Activated naive CD4-positive, alpha-beta T cell treated with anti-CD3 and anti-CD28 coated beads, Interleukin-2, amount 10 ng/mL, durations not matched to agents 7 days and 5 days (primary cell): ENCODE measurements around the gene CACNA1A.

Source experiments
- CTCF ChIA-PET: fragments of 350-600 bp; sonication (Branson Sonifier 250); formaldehyde crosslinking; loops from one replicate; lab custom pipeline; 2021; ENCODE audit warnings: antibody characterized with exemption; lab: Charles Lee
- DNase-seq: peaks from one replicate; pipeline ENCODE4 v3.0.0-alpha.2; 2020
- H3K27ac Mint-ChIP-seq: one replicate; pipeline ENCODE4 v1.8.0; 2021; ENCODE audit warnings: mild to moderate bottlenecking, moderate library complexity, mixed read lengths
- H3K27me3 Mint-ChIP-seq: one replicate; pipeline ENCODE4 v1.8.0; 2021; ENCODE audit warnings: mild to moderate bottlenecking, mixed read lengths
- H3K36me3 Mint-ChIP-seq: one replicate; pipeline ENCODE4 v1.8.0; 2021; ENCODE audit warnings: mixed read lengths
- H3K4me1 Mint-ChIP-seq: one replicate; pipeline ENCODE4 v1.8.0; 2021; ENCODE audit warnings: mixed read lengths
- H3K4me3 Mint-ChIP-seq: one replicate; pipeline ENCODE4 v1.8.0; 2021; ENCODE audit warnings: mild to moderate bottlenecking, moderate library complexity, mixed read lengths
- H3K9me3 Mint-ChIP-seq: one replicate; pipeline ENCODE4 v1.8.0; 2021; ENCODE audit warnings: mixed read lengths

The CACNA1A gene

DNA sequence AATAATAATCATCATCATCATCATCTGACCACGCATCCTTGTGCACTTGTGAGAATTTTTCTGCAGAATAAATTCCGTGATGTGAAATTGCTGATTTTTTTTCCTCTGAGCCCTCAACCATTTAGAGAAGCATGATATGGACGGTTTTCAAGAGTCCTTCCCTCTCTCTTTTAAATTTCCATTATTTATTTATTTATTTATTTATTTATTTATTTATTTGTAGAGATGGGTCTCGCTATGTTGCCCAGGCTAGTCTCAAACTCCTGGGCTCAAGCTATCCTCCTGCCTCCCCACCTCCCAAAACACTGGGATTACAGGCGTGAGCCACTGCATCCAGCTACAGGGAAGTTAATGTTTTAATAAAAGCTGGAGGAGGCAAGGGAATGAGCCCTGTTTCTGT is 39.6 kb downstream of the CACNA1A start:
- Mint-ChIP-seq H3K36me3 (no peaks in the 10 kb centered on the region), H3K4me3 (no peak overlapping the region), H3K9me3 (peaks cover 8% of the 10 kb centered on the region), H3K4me1 (no peaks in the 10 kb centered on the region), H3K27me3 (no peaks in the 10 kb centered on the region), H3K27ac (no peak overlapping the region)
- no peak for DNase-seq
- CTCF ChIA-PET, result no interaction called here

DNA sequence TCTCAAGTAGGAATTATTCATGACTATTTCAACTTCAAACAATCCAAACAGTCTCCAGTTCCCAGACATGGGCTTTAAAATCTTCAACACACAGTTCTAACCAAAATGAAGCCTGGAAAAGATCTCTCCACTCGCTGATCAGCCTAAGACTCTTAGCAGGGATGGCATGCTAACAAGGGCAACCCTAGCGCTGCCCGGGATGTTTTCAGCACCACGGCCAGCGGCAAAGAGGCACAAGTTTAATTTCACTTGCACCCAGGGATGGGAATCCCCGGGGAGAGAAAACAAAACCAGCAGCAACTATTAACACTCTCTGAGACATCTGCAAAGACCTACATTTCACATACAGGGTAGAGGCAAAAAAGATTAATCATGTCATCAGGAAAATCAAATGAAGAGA is 43.0 kb downstream of the CACNA1A start:
- H3K4me1 Mint-ChIP-seq, result no peaks in the 10 kb centered on the region

DNA sequence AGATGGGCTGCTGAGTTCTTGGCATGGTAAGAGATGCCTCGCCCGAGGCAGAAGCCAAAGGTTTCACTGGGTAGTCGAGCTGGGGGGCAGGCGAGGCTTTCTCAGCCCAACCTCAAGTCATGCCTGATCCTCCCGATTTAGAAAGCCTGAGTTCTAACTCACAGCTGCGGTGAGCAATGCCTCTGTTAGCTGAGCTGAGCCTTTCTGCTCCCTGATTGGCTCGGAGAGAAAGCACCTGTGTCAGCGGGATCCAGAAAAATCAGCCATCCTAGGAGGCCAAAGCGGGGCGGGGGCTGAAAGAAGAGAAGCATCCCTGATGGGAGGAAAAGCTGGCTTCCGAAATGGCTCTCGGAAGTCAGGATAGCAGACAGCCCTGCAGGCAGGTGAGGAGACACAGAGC is 44.7 kb downstream of the CACNA1A start:
- Mint-ChIP-seq H3K4me3 (no peak overlapping the region), H3K27me3 (peaks cover 5% of the 10 kb centered on the region), H3K9me3 (no peaks in the 10 kb centered on the region), H3K36me3 (no peaks in the 10 kb centered on the region), H3K27ac (no peak overlapping the region), H3K4me1 (no peaks in the 10 kb centered on the region)
- CTCF ChIA-PET, result no interaction called here
- DNase-seq, result no peak

More for the DNA sequence above, 43.0 kb downstream of the CACNA1A start:
- Mint-ChIP-seq H3K9me3 (no peaks in the 10 kb centered on the region), H3K27me3 (peaks cover 5% of the 10 kb centered on the region), H3K27ac (no peak overlapping the region), H3K4me3 (no peak overlapping the region), H3K36me3 (no peaks in the 10 kb centered on the region)
- CTCF ChIA-PET, result no interaction called here
- DNase-seq, result peak; percentile 48

DNA sequence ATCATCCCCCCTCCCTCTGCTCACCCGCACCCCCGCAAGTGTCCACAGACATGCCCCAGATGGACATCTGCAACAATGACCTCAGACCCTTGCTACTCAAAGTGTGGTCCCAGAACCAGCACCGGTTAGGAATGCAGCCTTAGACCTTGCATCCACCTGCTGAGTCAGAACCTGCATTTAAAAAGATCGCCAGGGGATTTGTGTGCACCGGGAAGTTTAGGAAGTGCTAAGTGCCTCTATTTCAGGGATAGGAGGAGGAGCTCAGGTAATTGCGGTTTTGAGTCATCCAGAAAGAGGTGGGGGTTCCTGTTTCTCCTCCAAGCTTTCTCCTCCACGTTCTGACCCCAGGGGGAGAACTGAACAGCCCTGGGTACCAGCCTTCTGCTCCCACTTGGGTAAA is 46.2 kb downstream of the CACNA1A start:
- H3K27me3 Mint-ChIP-seq, result peaks cover 5% of the 10 kb centered on the region
- CTCF ChIA-PET, result no interaction called here
- H3K9me3 Mint-ChIP-seq, result no peaks in the 10 kb centered on the region
- DNase-seq, result no peak
- no peaks in the 10 kb centered on the region for H3K4me1 Mint-ChIP-seq
- no peak overlapping the region for H3K4me3 Mint-ChIP-seq
- no peak overlapping the region for H3K27ac Mint-ChIP-seq
- no peaks in the 10 kb centered on the region for H3K36me3 Mint-ChIP-seq

DNA sequence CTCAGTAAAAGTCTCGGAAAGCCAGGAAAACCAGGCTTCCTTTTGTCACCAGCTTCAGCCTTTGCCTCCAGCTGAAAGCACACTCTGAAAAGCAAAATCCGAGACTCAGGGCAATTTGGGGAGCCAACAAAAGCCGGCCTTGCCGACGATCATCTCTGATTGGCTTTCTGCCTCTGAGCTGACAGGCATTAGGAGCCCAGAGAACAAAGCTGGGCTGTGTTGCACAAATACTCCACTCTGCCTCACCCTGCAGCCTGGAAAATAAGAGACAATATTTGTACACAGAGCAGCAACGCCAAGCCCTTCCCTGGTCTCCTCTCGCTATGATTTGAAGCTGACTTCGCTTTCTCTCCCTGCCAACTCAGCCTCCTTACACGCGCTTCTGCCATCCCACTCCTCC is 46.9 kb downstream of the CACNA1A start:
- Mint-ChIP-seq H3K36me3 (no peaks in the 10 kb centered on the region), H3K4me1 (no peaks in the 10 kb centered on the region), H3K9me3 (peaks cover 2% of the 10 kb centered on the region), H3K4me3 (no peak overlapping the region), H3K27ac (no peak overlapping the region), H3K27me3 (peaks cover 5% of the 10 kb centered on the region)
- DNase-seq, result no peak
- CTCF ChIA-PET, result interaction anchor here (0.6 kb wide), 1 partner anchor 473 kb away, joined by 3 read pairs; no protein-coding TSS in a partner anchor

DNA sequence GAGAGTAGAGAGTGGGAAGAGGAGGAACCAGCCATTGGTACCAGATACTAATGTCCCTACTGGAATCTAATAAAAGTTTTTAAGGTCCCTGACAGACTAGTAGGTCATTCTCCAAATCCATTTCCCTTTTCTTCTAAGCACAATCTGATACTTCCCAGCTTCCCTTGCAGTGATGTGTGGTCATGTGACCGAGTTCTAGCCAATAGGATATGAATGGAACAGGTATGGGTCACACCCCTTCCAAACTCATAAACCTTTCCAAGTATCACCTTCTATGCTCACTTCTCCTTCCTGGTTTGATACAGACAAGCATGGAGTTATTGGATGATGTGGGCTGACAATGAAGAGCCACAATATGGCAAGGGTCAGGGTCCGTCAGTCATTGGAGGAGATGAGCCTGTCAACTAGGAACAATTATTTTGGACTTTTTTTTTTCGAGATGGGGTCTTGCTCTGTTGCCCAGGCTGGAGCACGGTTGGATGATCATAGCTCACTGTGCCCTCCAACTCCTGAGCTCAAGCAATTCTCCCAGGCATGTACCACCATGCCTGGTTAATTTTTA is 54.8 kb downstream of the CACNA1A start:
- H3K4me3 Mint-ChIP-seq, result no peak overlapping the region
- peaks cover 31% of the 10 kb centered on the region for H3K9me3 Mint-ChIP-seq
- DNase-seq, result no peak
- CTCF ChIA-PET, result no interaction called here
- H3K27ac Mint-ChIP-seq, result no peak overlapping the region
- no peaks in the 10 kb centered on the region for H3K4me1 Mint-ChIP-seq
- H3K27me3 Mint-ChIP-seq, result no peaks in the 10 kb centered on the region
- no peaks in the 10 kb centered on the region for H3K36me3 Mint-ChIP-seq

DNA sequence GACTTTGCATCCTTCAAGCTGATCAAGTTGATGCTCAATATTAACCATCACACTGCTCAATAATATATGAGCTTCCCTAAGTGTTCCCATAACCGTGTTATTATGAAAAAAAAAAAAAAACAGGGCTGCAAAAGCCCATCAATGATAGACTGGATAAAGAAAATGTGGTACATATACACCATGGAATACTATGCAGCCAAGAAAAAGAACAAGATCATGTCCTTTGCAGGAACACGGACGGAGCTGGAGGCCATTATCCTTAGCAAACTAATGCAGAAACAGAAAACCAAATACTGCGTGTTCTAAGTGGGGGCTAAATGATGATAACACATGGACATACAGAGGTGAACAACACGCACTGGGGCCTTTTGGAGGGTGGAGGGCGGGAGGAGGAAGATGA is 58.3 kb downstream of the CACNA1A start:
- CTCF ChIA-PET, result no interaction called here
- Mint-ChIP-seq H3K27me3 (no peaks in the 10 kb centered on the region), H3K27ac (no peak overlapping the region), H3K36me3 (no peaks in the 10 kb centered on the region), H3K9me3 (peaks cover 29% of the 10 kb centered on the region), H3K4me1 (no peaks in the 10 kb centered on the region), H3K4me3 (no peak overlapping the region)
- no peak for DNase-seq

DNA sequence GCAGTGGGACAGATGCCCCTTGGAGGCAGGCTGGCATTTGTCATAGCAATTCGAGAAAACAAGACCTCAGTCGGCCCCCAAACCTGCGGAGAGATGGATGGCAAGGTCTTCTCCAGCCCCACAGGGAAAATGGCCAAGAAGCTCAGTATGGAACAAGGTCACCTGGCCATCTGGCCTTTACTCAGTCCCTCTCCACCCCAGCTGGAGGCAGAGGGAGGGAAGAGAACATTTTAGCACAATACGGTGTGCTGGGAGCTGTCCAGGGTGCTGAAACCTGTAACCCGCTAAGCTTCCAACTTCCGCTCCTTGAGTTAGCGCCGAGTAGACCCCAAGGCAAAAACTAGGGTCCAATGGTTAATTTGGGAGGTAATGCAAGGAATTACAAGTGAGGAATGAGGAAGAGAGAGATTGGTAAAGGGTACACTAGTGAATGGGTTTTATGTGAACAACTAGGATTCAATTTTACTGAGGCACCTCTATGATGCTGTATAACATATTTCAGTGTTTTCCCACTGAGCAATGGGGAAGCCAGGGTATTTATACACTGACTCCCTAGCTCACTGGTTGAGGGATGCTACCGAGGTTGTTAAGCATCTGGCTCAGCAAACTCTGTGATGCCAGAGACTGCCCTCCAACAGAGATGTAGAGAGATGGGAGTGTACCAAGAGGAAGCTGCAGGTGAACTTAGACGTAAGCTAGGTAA is 64.3 kb downstream of the CACNA1A start:
- H3K4me3 Mint-ChIP-seq, result no peak overlapping the region
- H3K27me3 Mint-ChIP-seq, result no peaks in the 10 kb centered on the region
- H3K27ac Mint-ChIP-seq, result no peak overlapping the region
- no peaks in the 10 kb centered on the region for H3K4me1 Mint-ChIP-seq
- peak; percentile 71 for DNase-seq
- no peaks in the 10 kb centered on the region for H3K36me3 Mint-ChIP-seq
- CTCF ChIA-PET, result interaction anchor here (1.1 kb wide), 1 partner anchor 13 kb away, joined by 3 read pairs; no protein-coding TSS in a partner anchor
- peaks cover 8% of the 10 kb centered on the region for H3K9me3 Mint-ChIP-seq

DNA sequence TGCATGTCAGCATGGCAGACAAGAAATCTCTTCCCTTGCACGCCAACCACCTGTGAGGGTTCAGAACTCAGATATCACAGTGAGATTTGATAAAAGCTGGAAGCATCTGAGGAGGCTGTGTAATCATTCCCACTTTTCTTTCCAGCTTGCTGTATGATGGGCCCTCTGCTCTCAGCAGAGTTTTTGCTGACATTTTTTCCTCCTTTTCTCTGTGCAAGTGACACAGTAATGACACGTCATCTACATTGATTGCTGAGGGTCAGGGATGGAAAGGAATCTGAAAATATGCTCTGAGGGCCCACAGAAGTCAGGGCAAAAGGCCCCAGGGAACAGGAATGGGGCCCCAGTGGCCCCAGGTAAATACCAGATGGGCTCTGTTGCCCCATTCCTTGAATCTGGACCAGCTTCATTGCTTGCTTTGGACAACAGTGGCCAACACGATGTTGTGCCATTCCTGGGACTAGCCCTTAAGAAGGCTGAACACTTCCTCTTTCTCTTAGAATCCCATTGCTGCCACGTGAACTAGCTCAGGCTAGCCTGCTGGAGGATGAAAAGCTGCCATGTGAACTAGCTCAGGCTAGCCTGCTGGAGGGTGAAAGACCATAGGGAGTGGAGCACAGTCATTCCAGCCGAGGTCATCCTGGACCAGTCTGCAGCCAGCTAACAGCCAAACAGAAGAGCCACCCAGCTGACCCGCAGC is 68.2 kb downstream of the CACNA1A start:
- DNase-seq, result no peak
- H3K4me3 Mint-ChIP-seq, result no peak overlapping the region
- no peaks in the 10 kb centered on the region for H3K36me3 Mint-ChIP-seq
- H3K27ac Mint-ChIP-seq, result no peak overlapping the region
- H3K4me1 Mint-ChIP-seq, result no peaks in the 10 kb centered on the region
- H3K9me3 Mint-ChIP-seq, result peaks cover 8% of the 10 kb centered on the region
- CTCF ChIA-PET, result no interaction called here
- no peaks in the 10 kb centered on the region for H3K27me3 Mint-ChIP-seq

DNA sequence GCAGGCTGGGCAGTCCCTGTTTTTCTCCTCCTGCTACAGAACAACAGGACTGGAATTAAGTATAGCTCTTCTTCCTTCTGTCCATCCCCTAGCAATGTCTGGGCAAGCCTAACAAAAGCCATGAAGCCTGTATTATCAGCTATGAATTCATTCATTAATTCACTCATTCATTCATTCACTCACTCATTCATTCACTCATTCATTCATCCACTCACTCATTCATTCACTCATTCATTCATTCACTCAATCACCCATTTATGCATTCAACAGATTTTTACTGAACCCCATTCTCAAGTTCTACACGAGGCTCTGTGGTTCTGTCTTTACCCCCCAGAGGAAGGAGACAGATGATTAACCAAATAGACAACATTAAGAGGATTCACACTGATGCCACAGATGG is 69.9 kb downstream of the CACNA1A start:
- Mint-ChIP-seq H3K4me3 (no peak overlapping the region), H3K27ac (no peak overlapping the region), H3K9me3 (peaks cover 8% of the 10 kb centered on the region), H3K27me3 (no peaks in the 10 kb centered on the region), H3K4me1 (no peaks in the 10 kb centered on the region), H3K36me3 (no peaks in the 10 kb centered on the region)
- DNase-seq, result no peak
- CTCF ChIA-PET, result no interaction called here

DNA sequence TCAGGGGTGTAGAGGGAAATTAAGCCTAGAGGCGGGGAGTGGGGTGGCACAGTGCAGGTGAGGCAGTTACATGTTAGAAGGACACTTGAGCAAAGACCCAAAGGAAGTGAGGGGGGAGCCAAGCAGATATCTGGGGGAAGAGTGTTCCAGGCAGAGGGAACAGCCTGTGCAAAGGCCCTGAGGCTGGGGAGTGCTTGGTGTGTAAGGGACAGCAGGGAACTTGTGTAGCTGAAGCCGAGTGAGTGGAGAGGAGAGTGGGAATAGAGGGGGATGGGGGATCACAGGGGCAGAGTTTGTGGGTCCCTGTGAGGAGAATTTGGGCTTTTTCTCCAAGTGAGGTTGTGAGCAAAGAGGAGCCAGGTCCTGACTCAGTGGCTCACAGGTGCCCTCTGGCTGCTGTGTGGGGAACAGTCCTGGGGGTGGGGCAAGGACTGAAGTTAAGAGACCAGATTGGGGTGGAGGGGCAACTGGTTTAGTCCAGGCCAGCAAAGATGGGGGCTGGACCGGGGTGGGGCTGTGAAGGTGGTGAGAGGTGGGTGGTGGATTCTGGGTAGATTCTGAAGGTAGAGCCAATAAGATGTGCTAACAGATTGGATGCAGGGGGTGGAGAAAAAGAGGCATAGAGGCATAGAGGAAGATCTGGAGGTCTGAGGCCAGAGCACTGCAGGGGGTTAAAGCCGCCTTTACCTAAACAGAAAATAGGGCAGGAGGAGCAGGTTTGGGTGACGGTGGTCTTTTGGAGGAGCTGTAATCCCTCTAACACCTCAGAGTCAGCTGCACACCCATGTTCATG is 75.3 kb downstream of the CACNA1A start:
- no peaks in the 10 kb centered on the region for H3K4me1 Mint-ChIP-seq
- CTCF ChIA-PET, result interaction anchor here (1.0 to 5.0 kb wide), 3 partner anchors 149 to 159 kb away, joined by 3 to 30 read pairs (median 4); no protein-coding TSS in a partner anchor
- DNase-seq, result peak; percentile 64
- H3K36me3 Mint-ChIP-seq, result no peaks in the 10 kb centered on the region
- H3K4me3 Mint-ChIP-seq, result no peak overlapping the region
- H3K9me3 Mint-ChIP-seq, result peaks cover under 1% of the 10 kb centered on the region
- H3K27me3 Mint-ChIP-seq, result no peaks in the 10 kb centered on the region
- no peak overlapping the region for H3K27ac Mint-ChIP-seq

DNA sequence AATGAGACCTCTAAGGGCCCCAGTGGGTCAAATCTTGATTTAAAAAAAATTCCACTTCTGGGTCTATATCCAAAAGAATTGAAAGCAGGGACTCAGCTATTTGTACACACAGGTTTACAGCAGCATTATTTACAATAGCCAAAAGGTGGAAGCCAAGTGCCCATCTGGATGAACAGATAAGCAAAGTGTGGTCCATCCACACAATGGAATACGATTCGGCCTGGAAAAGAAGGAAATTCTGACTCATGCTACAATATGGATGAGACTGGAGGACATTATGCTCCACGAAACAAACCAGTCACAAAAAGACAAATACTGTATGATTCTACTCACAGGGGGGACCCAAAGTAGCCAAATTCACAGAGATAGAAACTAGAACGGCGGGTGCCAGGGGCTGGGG is 76.7 kb downstream of the CACNA1A start:
- CTCF ChIA-PET, result interaction anchor here (1.0 to 5.0 kb wide), 5 partner anchors 14 to 235 kb away, joined by 3 to 30 read pairs (median 3); no protein-coding TSS in a partner anchor
- Mint-ChIP-seq H3K9me3 (peaks cover 2% of the 10 kb centered on the region), H3K4me3 (no peak overlapping the region), H3K27me3 (no peaks in the 10 kb centered on the region), H3K27ac (no peak overlapping the region), H3K4me1 (no peaks in the 10 kb centered on the region), H3K36me3 (no peaks in the 10 kb centered on the region)
- no peak for DNase-seq

DNA sequence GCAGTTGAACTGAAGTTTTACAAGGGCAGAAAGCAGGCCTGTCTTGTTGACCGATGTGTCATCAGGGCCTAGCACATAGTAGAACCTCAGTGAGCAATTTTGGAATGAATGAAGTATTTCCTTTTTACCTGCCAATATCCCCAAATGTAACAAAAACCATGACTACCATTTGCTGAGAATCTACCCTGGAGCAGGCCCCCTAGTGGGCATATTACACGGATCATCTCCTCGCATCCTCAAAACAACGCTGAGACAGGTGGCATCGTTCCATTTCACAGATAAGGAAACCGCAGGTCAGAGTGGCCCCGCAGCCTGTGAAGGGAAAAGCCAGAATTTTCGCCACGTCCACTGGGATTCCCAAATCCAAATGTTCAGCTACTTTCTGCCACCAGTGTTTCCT is 77.9 kb downstream of the CACNA1A start:
- no peaks in the 10 kb centered on the region for H3K36me3 Mint-ChIP-seq
- CTCF ChIA-PET, result interaction anchor here (0.6 to 5.0 kb wide), 6 partner anchors 14 to 249 kb away, joined by 3 to 30 read pairs (median 3); no protein-coding TSS in a partner anchor
- DNase-seq, result peak; percentile 26
- no peak overlapping the region for H3K4me3 Mint-ChIP-seq
- H3K27me3 Mint-ChIP-seq, result no peaks in the 10 kb centered on the region
- H3K4me1 Mint-ChIP-seq, result no peaks in the 10 kb centered on the region
- H3K9me3 Mint-ChIP-seq, result peaks cover 5% of the 10 kb centered on the region
- no peak overlapping the region for H3K27ac Mint-ChIP-seq
